ENCODE measurements around the gene CTNNA3.

CTNNA3 gene

DNA sequence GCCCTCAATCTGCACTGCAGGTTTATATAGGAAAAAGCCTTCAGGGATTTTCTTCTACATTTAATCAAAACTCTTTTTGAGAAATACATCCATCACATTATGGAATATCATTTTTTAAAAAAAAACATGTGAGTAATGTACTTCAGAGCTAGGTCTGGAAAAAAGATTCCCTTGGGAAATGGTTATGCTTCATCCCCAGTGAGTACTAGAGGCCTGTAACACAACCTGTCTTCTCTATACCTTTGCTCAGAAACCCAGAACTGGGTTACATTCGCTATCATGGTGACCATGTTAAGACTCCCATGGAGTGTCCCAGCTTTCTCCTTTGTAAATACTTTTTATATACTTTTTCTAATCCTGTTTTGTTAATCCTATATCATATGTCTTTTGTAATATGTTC lies 583.2 kb downstream of the CTNNA3 start:
- H3K27me3 ChIP-seq (ENCODE audit: control insufficient read depth, insufficient read depth, low read length) = no peaks in the 10 kb centered on the region

DNA sequence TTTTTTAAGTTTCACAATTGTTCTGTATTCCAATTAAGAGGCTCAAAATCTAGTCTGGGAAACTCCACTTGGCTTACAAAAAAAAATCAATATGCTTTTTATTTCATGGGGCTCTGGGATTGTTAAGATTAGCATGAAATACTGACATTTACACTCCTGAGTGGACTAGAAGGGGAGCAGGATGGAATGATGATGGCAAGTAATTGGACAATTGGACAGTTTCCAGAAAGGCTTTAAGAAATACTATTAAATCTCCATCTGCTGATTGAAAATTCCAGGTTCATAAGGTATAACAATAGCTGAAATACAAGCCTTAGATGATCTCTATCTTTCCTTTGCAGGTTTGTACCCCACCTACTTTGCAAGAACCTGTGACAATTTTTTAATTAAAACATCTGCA lies 585.7 kb downstream of the CTNNA3 start:
- no peak overlapping the region for H3K4me3 ChIP-seq (ENCODE audit: low read length)
- no peaks in the 10 kb centered on the region for H3K4me1 ChIP-seq (ENCODE audit: control insufficient read depth, insufficient read depth, low read length)
- no peaks in the 10 kb centered on the region for H3K9me3 ChIP-seq (ENCODE audit: control insufficient read depth, low read length)
- H3K9ac ChIP-seq (ENCODE audit: low read length) = no peak overlapping the region
- H3K36me3 ChIP-seq (ENCODE audit: control insufficient read depth, insufficient read depth, low read length) = no peaks in the 10 kb centered on the region
- H3K27me3 ChIP-seq (ENCODE audit: control insufficient read depth, insufficient read depth, low read length) = no peaks in the 10 kb centered on the region

More for the DNA sequence above, 583.2 kb downstream of the CTNNA3 start:
- no peaks in the 10 kb centered on the region for H3K4me1 ChIP-seq (ENCODE audit: control insufficient read depth, insufficient read depth, low read length)
- no peak overlapping the region for H3K4me3 ChIP-seq (ENCODE audit: low read length)
- H3K9ac ChIP-seq (ENCODE audit: low read length) = no peak overlapping the region
- H3K36me3 ChIP-seq (ENCODE audit: control insufficient read depth, insufficient read depth, low read length) = no peaks in the 10 kb centered on the region
- H3K9me3 ChIP-seq (ENCODE audit: control insufficient read depth, low read length) = no peaks in the 10 kb centered on the region

DNA sequence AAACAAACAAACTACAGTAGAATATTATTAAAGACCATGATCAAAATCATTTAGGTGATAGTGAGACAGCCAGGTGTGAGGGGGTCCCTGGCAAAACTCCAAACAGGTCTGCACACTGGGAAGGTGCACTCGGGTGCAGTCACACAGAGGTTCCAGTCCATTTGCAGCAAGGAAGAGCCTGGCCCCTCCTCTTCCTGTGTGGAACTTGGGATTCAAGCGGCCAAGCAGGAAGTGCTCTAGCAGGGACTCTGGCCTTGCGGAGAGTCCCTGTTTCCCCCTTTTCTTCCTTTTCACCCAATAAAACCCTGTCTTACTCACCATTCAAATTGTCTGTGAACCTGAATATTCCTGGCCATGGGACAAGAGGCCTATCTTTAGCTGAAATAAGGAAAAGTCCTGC lies 588.3 kb downstream of the CTNNA3 start:
- H3K9me3 ChIP-seq (ENCODE audit: control insufficient read depth, low read length) = no peaks in the 10 kb centered on the region
- H3K27me3 ChIP-seq (ENCODE audit: control insufficient read depth, insufficient read depth, low read length) = no peaks in the 10 kb centered on the region
- no peak overlapping the region for H3K4me3 ChIP-seq (ENCODE audit: low read length)
- no peaks in the 10 kb centered on the region for H3K36me3 ChIP-seq (ENCODE audit: control insufficient read depth, insufficient read depth, low read length)
- H3K4me1 ChIP-seq (ENCODE audit: control insufficient read depth, insufficient read depth, low read length) = no peaks in the 10 kb centered on the region
- H3K9ac ChIP-seq (ENCODE audit: low read length) = no peak overlapping the region

GRCh38 chr10:67100951-67101350 lies 595.0 kb downstream of the CTNNA3 start:
- Histone ChIP-seq H3K4me3 (ENCODE audit: low read length) (no peak overlapping the region), H3K4me1 (ENCODE audit: control insufficient read depth, insufficient read depth, low read length) (no peaks in the 10 kb centered on the region)

GRCh38 chr10:67098461-67098860 lies 597.5 kb downstream of the CTNNA3 start:
- no peaks in the 10 kb centered on the region for H3K9me3 ChIP-seq (ENCODE audit: control insufficient read depth, low read length)
- no peak overlapping the region for H3K9ac ChIP-seq (ENCODE audit: low read length)
- no peaks in the 10 kb centered on the region for H3K27me3 ChIP-seq (ENCODE audit: control insufficient read depth, insufficient read depth, low read length)
- H3K4me1 ChIP-seq (ENCODE audit: control insufficient read depth, insufficient read depth, low read length) = no peaks in the 10 kb centered on the region
- H3K36me3 ChIP-seq (ENCODE audit: control insufficient read depth, insufficient read depth, low read length) = no peaks in the 10 kb centered on the region
- H3K4me3 ChIP-seq (ENCODE audit: low read length) = no peak overlapping the region

More at GRCh38 chr10:67100951-67101350, 595.0 kb downstream of the CTNNA3 start:
- H3K36me3 ChIP-seq (ENCODE audit: control insufficient read depth, insufficient read depth, low read length) = no peaks in the 10 kb centered on the region
- H3K27me3 ChIP-seq (ENCODE audit: control insufficient read depth, insufficient read depth, low read length) = no peaks in the 10 kb centered on the region
- H3K9me3 ChIP-seq (ENCODE audit: control insufficient read depth, low read length) = no peaks in the 10 kb centered on the region
- H3K9ac ChIP-seq (ENCODE audit: low read length) = no peak overlapping the region

DNA sequence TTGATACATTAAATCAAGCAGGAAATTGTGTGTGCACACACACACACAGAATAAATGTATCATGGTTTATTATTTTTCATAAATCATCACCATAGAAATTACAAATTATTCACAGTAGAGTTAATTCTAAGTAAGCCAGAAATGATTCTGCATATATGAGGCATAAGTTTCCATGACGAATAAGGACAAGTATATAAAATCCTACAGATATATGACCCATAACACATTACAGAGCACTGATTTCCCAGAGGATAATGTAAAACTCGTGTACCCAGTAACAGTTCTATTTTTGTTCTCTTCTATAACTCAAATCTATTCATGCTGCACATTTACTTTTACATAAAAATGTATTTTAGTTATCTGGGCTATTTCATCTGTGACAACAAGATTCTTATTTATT lies 600.5 kb downstream of the CTNNA3 start:
- Histone ChIP-seq H3K36me3 (ENCODE audit: control insufficient read depth, insufficient read depth, low read length) (no peaks in the 10 kb centered on the region), H3K9me3 (ENCODE audit: control insufficient read depth, low read length) (no peaks in the 10 kb centered on the region), H3K9ac (ENCODE audit: low read length) (no peak overlapping the region), H3K4me1 (ENCODE audit: control insufficient read depth, insufficient read depth, low read length) (no peaks in the 10 kb centered on the region), H3K27me3 (ENCODE audit: control insufficient read depth, insufficient read depth, low read length) (no peaks in the 10 kb centered on the region), H3K4me3 (ENCODE audit: low read length) (no peak overlapping the region)

DNA sequence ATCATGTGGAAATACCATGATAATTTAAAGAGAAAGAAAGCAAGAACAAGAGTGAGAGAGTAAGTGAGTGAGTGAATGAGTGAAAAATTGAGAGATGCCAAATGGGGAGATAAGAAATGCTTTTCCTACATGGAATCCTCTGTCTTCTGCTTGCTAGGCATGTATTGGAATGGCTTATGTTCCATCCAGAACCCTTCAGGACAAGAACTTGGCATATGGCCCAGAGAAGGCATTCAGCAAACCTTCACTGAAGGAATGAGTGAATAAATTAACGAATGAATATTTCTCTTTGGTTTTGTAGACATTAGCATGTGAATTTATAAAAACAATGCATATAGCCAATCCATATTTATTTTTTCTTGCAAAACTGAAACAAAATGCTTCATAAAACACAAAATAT lies 608.0 kb downstream of the CTNNA3 start:
- no peaks in the 10 kb centered on the region for H3K9me3 ChIP-seq (ENCODE audit: control insufficient read depth, low read length)
- H3K4me3 ChIP-seq (ENCODE audit: low read length) = no peak overlapping the region
- H3K36me3 ChIP-seq (ENCODE audit: control insufficient read depth, insufficient read depth, low read length) = no peaks in the 10 kb centered on the region
- H3K4me1 ChIP-seq (ENCODE audit: control insufficient read depth, insufficient read depth, low read length) = no peaks in the 10 kb centered on the region
- H3K27me3 ChIP-seq (ENCODE audit: control insufficient read depth, insufficient read depth, low read length) = no peaks in the 10 kb centered on the region
- no peak overlapping the region for H3K9ac ChIP-seq (ENCODE audit: low read length)

- no peaks in the 10 kb centered on the region for H3K4me1 ChIP-seq (ENCODE audit: control insufficient read depth, insufficient read depth, low read length)
- H3K36me3 ChIP-seq (ENCODE audit: control insufficient read depth, insufficient read depth, low read length) = no peaks in the 10 kb centered on the region
These were observed 608.9 kb downstream of the CTNNA3 start for GRCh38 chr10:67087135-67087425.

DNA sequence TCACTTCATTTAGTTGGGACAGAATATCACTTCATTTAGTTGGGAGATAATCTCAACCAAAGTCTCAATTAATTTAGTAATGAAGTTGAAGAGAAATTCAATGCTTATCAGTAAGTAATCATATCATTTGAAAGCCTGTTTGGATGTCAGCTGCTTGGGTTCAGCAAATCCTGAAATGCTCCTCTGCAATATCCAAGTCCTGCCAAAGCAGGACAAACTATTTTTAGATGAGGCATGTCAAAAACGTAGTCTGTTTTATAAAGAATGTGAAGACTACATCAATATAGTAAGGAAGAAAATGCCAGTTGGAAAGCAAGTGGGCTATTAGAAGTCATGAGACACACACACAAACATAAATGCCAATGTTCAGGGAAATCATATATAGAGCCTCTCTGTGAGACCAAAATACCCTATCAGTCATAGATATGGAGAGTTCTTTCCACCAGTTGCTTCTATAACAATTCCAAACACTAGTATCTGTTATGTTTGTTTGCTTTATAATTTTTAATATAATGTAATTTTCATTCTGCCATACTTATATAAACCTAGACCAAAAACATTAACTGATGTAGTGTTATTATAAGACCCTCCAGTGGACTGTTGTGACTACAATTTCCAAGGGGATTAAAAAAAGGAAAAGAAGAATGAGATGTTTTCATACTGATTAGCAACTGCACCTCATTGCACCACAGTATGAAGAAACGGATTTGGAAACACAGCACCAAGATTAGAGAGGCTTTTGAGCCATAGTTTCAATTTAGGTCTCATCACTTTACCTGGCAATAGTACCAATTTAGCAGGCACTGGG lies 609.5 kb downstream of the CTNNA3 start:
- no peaks in the 10 kb centered on the region for H3K9me3 ChIP-seq (ENCODE audit: control insufficient read depth, low read length)
- H3K4me3 ChIP-seq (ENCODE audit: low read length) = no peak overlapping the region
- H3K27me3 ChIP-seq (ENCODE audit: control insufficient read depth, insufficient read depth, low read length) = no peaks in the 10 kb centered on the region
- H3K4me1 ChIP-seq (ENCODE audit: control insufficient read depth, insufficient read depth, low read length) = no peaks in the 10 kb centered on the region
- H3K9ac ChIP-seq (ENCODE audit: low read length) = no peak overlapping the region
- H3K36me3 ChIP-seq (ENCODE audit: control insufficient read depth, insufficient read depth, low read length) = no peaks in the 10 kb centered on the region

More at GRCh38 chr10:67087135-67087425, 608.9 kb downstream of the CTNNA3 start:
- H3K9ac ChIP-seq (ENCODE audit: low read length) = no peak overlapping the region
- no peaks in the 10 kb centered on the region for H3K9me3 ChIP-seq (ENCODE audit: control insufficient read depth, low read length)
- no peaks in the 10 kb centered on the region for H3K27me3 ChIP-seq (ENCODE audit: control insufficient read depth, insufficient read depth, low read length)
- no peak overlapping the region for H3K4me3 ChIP-seq (ENCODE audit: low read length)

DNA sequence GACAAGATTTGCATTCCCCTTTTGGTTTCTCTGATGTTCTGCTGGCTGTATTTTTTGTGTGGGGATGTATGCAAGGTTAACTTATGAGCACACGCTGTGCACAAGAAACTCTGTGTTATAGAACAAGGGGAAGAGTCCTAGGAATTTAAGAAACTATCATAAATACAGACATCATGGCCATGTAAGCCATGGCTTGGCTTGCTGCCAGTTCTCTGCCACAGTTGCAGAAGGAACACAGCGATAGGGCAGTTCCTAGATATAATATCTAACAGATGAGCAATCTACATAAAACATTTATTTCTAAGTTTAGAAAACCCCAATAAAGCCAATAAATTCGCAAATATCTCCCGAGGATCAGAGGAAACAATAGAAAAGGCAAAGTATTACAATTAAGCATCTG lies 616.9 kb downstream of the CTNNA3 start:
- H3K9ac ChIP-seq (ENCODE audit: low read length) = no peak overlapping the region
- no peak overlapping the region for H3K4me3 ChIP-seq (ENCODE audit: low read length)
- no peaks in the 10 kb centered on the region for H3K9me3 ChIP-seq (ENCODE audit: control insufficient read depth, low read length)
- no peaks in the 10 kb centered on the region for H3K27me3 ChIP-seq (ENCODE audit: control insufficient read depth, insufficient read depth, low read length)
- H3K4me1 ChIP-seq (ENCODE audit: control insufficient read depth, insufficient read depth, low read length) = no peaks in the 10 kb centered on the region
- H3K36me3 ChIP-seq (ENCODE audit: control insufficient read depth, insufficient read depth, low read length) = no peaks in the 10 kb centered on the region

DNA sequence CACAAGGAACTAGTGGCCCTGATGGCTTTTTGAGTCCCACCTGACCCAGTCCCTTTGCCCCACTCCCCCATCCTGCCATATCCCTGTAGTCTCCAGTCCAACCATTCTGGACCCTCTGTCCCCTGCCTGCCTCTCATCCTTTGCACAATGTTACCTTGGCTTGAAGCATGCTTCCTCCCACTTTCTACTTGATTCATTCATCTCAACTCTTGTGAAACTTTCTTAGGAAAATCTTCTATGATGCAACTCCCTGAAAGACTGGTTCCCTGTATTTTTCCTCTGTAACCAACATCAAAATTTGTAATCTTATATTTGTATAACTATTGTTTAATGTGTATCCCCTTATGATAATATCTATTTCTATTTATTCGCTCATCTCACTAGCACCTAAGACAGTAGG lies 618.6 kb downstream of the CTNNA3 start:
- no peaks in the 10 kb centered on the region for H3K9me3 ChIP-seq (ENCODE audit: control insufficient read depth, low read length)

DNA sequence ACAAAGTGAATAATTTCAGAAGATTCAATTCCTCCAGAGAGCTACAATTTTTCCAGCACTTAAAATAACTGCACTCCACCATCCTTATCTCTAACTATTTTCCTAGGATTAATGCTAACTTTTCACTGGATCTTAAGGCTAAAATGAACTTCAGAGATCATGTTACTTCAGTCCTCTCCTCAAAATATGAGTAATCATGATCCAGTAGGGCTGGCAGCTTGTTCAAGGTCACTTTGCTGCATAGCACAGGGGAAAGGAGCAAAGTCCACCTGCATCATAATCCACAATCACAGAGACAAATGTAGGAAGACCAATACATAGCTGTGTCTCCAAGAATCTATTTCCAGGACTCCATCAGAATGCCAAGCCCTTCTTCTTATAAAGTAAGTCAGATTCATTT lies 619.9 kb downstream of the CTNNA3 start:
- Histone ChIP-seq H3K27me3 (ENCODE audit: control insufficient read depth, insufficient read depth, low read length) (no peaks in the 10 kb centered on the region), H3K4me3 (ENCODE audit: low read length) (no peak overlapping the region), H3K9ac (ENCODE audit: low read length) (no peak overlapping the region), H3K36me3 (ENCODE audit: control insufficient read depth, insufficient read depth, low read length) (no peaks in the 10 kb centered on the region), H3K9me3 (ENCODE audit: control insufficient read depth, low read length) (no peaks in the 10 kb centered on the region), H3K4me1 (ENCODE audit: control insufficient read depth, insufficient read depth, low read length) (no peaks in the 10 kb centered on the region)

More for the DNA sequence above, 618.6 kb downstream of the CTNNA3 start:
- Histone ChIP-seq H3K9ac (ENCODE audit: low read length) (no peak overlapping the region), H3K27me3 (ENCODE audit: control insufficient read depth, insufficient read depth, low read length) (no peaks in the 10 kb centered on the region), H3K4me1 (ENCODE audit: control insufficient read depth, insufficient read depth, low read length) (no peaks in the 10 kb centered on the region), H3K36me3 (ENCODE audit: control insufficient read depth, insufficient read depth, low read length) (no peaks in the 10 kb centered on the region), H3K4me3 (ENCODE audit: low read length) (no peak overlapping the region)

DNA sequence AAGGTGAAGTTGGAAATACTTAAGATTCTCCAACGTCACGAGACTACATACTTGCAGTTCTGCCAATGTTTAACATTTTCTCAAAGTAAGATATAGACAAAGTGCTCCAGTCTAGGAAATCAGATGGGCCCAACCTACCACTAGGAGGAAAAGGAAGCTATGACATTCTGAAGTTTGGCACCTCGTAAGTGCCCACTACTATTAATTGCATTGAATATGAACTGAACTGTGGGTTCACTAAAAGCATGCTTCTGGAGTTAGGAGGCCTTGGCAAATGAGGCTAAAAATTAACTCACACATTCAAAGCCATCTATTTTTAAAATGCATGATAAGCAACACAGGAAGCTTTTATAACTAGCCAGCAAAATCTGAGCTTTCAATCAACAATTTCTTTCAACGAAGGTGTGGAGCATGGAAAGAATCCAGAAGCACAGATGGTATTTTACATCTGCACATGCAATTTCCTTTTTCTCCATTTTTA lies 620.5 kb downstream of the CTNNA3 start:
- Histone ChIP-seq H3K9me3 (ENCODE audit: control insufficient read depth, low read length) (no peaks in the 10 kb centered on the region), H3K4me3 (ENCODE audit: low read length) (no peak overlapping the region), H3K36me3 (ENCODE audit: control insufficient read depth, insufficient read depth, low read length) (no peaks in the 10 kb centered on the region), H3K9ac (ENCODE audit: low read length) (no peak overlapping the region), H3K4me1 (ENCODE audit: control insufficient read depth, insufficient read depth, low read length) (no peaks in the 10 kb centered on the region), H3K27me3 (ENCODE audit: control insufficient read depth, insufficient read depth, low read length) (no peaks in the 10 kb centered on the region)
